Nucleus accumbens (tissue), 56 donors: ENCODE measurements around the gene POU3F1.

ENCODE experiments used
- DNase-seq, 56 donors: peaks; one replicate each; lab custom pipeline; 2025; lab: John Stamatoyannopoulos, UW

Gene POU3F1

GRCh38 chr1:38074302-38074677 is 27.7 kb upstream of the POU3F1 start:
- no peak for DNase-seq

DNA sequence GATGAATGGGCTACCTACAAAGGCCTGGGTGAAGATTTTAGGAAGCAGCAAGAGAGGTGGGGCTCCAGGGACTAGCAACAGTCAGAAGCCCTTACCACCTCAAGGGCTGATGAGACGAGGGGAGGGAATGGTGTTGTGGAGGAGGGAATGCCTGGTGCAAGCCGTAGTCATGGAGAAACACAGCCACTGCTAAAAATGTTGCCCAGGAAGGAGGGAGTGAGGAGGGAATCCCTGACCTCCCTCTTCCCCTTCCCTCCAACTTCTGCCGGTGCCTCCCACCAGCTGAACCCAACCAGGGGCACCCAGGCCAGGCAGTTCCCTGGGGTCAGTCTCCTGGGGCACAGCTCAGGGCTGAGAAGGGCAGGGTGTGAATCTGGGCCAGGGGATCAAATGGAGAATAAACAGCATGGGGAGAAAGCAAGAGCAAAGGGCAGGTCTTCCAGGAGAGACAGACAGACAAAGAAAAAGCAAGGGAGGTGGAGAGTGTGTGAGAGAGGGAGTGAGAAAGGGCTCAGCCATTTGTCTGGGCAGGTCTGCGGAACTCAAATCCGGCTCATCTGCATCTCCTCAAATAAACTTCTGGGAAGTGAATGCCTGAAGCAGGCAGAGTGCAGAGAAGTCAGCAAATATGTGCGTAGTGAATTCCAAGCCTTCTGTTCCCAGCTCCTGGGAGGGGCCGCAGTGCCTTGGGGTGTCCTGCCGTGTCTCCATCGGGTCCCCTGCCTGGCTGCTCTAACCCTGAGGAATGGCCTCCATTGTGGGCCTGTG is 27.1 kb upstream of the POU3F1 start:
- no peak for DNase-seq

DNA sequence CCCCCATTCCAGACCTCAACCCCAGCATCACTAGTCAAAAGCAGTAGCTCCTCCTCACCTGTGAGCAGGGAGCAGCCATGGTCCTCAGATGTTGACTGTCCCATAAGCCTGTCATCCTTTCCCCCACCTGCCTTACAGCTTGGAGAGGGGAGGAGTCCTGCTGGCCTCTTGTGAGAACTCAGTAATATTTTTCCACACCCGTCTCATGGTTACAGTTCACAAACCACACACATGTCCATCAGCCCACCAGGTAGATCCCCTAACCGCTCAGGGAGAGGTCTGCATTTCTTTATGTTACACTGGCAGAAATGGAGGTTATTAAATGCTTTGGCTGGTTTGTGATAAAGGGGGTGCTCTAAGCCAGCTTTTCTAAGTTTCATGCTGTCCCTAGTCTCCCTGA is 26.3 kb upstream of the POU3F1 start:
- no peak for DNase-seq

GRCh38 chr1:38071312-38072256 is 25.0 kb upstream of the POU3F1 start:
- no peak for DNase-seq

GRCh38 chr1:38068980-38069340 is 22.4 kb upstream of the POU3F1 start:
- no peak for DNase-seq

GRCh38 chr1:38068220-38068979 is 21.8 kb upstream of the POU3F1 start:
- DNase-seq: peak in 22 of 56 donors; percentile 12 to 68 (median 32)

GRCh38 chr1:38064197-38064903 is 17.8 kb upstream of the POU3F1 start:
- DNase-seq: peak in 39 of 56 donors; percentile 24 to 89 (median 56)

GRCh38 chr1:38063616-38064015 is 17.0 kb upstream of the POU3F1 start:
- DNase-seq: no peak

GRCh38 chr1:38062361-38063288 is 16.0 kb upstream of the POU3F1 start:
- no peak for DNase-seq

DNA sequence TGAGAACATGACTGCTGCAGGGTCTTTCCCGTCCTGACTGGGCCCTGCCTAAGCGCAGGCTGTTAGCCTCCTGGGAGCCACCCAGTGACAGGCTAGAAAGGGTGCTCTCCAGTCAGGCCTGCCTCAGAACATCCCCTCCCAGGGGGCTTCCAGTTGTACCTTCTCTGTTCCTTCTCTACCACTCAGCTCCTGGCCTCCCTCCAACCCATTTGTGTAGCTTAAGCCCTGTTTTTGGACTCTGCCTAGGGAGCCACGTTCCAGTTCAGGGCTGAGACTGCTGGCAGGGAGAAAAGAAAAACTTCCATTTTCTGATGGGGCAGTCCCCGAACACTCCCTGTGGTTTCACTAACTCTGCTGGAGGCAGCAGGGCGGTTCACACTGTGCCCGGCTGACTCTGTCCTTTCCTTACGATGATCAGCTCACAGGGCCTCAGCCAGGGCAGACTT is 15.3 kb upstream of the POU3F1 start:
- no peak for DNase-seq

DNA sequence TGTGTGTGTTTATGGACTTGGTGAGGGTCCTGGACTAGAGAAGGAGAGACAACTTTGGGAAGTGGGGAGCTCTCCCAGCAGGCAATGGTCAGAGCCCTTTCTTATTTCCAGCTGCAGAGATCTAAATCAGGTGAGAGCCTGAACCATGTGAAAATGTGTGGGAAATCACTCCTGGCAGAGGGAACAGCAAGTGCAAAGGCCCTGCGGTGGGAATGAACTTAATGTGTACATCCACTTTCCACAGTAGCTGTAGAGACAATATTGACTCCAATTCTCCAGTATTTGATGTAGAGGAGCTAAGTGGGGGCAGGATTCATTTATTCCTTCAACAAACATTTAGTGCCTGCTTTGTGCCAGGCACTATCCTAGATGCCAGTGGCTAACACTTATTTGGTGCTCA is 14.7 kb upstream of the POU3F1 start:
- DNase-seq: no peak

- DNase-seq: no peak
Measured at GRCh38 chr1:38060498-38060897, 13.9 kb upstream of the POU3F1 start.

GRCh38 chr1:38059635-38060250 is 13.2 kb upstream of the POU3F1 start:
- no peak for DNase-seq

- no peak for DNase-seq
Measured at GRCh38 chr1:38055965-38056364, 9.4 kb upstream of the POU3F1 start.

DNA sequence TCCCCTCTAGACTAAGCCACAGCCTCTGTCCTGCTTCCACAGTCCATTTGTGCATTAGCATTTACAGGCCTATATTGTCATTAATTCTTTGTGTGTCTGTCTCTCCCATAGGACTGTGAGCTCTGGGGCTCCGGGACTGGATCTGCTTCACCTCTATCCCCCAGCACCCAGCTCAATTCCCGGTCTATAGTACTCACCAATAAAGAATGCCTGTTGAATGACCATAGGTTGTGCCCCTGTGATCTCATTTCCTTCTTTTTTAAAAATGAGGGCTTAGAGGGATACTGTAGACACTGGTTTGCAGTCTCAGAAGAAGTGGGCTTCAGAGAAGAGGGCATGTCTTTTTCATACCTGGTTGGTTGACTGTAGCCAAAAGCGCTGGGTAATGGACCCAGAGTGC is 8.8 kb upstream of the POU3F1 start:
- DNase-seq: no peak

DNA sequence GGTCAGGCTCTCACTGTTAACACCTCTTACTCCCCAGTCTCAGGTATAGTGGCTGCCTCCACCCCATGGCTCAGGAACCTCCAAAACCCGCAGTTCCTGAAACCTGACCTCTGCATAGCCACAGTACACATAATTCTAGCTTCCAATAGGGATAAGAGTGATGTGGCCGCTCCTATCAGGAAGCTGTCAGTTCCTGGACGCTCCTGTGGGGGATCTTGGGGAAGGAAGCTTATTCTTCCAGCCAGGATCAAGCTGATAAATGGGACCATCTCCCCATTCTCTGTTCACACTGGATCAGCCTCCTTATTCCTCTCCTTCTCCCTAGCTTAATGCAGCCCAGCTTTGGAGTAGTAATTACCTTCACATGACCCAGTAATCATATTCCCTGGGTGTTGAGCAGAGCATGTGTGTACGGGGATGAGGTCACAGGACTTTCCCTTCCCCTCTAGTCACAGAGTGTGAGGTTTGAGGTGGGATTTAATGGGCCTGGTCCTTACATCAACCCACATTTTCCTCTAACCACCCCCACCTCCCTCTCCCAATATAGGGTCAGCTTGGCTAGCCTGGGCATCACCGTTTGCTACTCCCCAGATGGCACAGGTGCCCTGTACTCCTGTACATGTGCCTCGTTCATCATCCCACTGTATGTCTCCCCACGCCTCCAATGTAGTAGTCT is 7.0 kb upstream of the POU3F1 start:
- no peak for DNase-seq

DNA sequence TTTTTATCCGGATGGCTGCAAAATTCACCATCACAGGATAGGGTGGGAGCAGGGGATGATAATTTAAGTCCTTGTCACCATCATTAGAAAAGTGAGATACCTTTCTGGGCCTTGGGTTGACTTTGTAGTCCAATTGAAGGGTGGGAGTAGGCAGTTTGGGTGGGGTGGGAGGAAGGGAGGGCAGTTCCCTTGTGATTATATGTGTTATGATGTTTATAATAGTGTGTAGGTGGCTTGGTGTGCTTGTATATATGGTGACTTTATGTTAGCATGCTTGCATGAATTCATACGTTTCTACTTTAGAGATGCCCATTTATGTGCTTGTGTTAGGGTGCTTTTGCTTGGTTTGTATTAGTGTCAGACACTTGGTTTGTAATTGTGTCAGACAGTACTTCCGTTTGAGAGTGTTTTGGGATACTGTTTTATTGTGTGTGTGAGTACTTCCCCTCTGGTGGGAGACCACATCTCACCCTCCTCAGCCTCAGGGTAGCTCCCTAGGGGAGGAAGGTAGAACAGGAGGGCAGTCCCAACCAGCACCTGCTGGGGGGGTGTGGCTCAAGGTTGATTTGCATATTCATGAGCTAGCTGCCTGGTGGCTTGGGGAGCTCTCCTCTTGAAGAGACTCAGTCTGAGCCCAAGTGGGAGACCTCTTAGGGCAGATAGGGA is 6.3 kb upstream of the POU3F1 start:
- no peak for DNase-seq
